ENCODE results near the gene DNMT3L. TPM values are rescaled to one million over a fixed set of nuclear protein-coding genes. Genes with fewer than 3 reads are reported as not detected.
"Not testable (repeated sequence)": the region's sequence is repeated elsewhere in the genome, so short reads cannot be mapped to it uniquely, and the experiment has no call there.

The DNMT3L gene
- total RNA-seq, 1 donor from 2014 or later: not detected

DNA sequence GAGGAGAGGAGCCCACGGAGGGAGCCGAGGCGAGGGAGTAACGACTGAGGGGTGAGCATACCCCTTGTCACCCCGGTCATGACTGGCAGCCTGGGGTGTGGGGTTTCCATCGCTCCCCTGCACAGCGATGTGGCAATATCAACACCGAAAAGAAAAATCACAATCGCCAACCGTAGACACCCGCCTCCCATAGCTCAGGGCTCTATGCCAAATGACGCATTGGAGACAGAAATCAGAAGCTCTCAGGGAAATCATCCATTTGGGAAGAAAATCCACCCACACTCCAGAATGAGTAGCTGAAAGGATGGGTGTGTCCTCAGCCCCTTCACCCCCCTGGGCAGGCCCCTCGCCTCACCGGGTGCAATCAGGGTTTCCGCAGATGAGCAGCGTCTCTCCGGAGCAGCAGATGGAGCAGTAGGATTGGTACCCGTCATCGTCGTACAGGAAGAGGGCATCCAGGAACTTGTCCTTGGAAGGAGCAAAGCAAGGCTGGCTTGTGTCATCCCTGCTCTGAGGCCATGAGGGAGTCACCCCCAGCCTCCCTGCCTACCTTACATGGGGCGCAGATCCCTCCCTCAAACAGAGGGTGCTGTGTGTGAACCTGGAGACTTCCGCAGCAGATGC is 2.5 kb downstream of the DNMT3L start:
- no peak for DNase-seq (ENCODE audit: extremely low spot score, unreplicated experiment)
- Mint-ChIP-seq H3K4me1 (ENCODE audit: unreplicated experiment) (peaks cover 8% of the 10 kb centered on the region), H3K9me3 (ENCODE audit: unreplicated experiment) (no peaks in the 10 kb centered on the region), H3K36me3 (ENCODE audit: unreplicated experiment) (no peaks in the 10 kb centered on the region), H3K27ac (ENCODE audit: unreplicated experiment) (no peak overlapping the region), H3K4me3 (ENCODE audit: unreplicated experiment) (no peak overlapping the region), H3K27me3 (ENCODE audit: unreplicated experiment) (peaks cover 6% of the 10 kb centered on the region)
- TF ChIP-seq, protein P1, sequence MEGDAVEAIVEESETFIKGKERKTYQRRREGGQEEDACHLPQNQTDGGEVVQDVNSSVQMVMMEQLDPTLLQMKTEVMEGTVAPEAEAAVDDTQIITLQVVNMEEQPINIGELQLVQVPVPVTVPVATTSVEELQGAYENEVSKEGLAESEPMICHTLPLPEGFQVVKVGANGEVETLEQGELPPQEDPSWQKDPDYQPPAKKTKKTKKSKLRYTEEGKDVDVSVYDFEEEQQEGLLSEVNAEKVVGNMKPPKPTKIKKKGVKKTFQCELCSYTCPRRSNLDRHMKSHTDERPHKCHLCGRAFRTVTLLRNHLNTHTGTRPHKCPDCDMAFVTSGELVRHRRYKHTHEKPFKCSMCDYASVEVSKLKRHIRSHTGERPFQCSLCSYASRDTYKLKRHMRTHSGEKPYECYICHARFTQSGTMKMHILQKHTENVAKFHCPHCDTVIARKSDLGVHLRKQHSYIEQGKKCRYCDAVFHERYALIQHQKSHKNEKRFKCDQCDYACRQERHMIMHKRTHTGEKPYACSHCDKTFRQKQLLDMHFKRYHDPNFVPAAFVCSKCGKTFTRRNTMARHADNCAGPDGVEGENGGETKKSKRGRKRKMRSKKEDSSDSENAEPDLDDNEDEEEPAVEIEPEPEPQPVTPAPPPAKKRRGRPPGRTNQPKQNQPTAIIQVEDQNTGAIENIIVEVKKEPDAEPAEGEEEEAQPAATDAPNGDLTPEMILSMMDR (IDR thresholded peaks at IDR 0.05): no peak

GRCh38 chr21:44258056-44258725 is 3.5 kb downstream of the DNMT3L start:
- Mint-ChIP-seq H3K9me3 (ENCODE audit: unreplicated experiment) (no peaks in the 10 kb centered on the region), H3K4me1 (ENCODE audit: unreplicated experiment) (peaks cover 2% of the 10 kb centered on the region), H3K27ac (ENCODE audit: unreplicated experiment) (no peak overlapping the region), H3K36me3 (ENCODE audit: unreplicated experiment) (no peaks in the 10 kb centered on the region), H3K27me3 (ENCODE audit: unreplicated experiment) (peaks cover 6% of the 10 kb centered on the region), H3K4me3 (ENCODE audit: unreplicated experiment) (no peak overlapping the region)
- TF ChIP-seq, protein P1 (IDR thresholded peaks at IDR 0.05): no peak
- no peak for DNase-seq (ENCODE audit: extremely low spot score, unreplicated experiment)

- Mint-ChIP-seq H3K36me3 (ENCODE audit: unreplicated experiment) (no peaks in the 10 kb centered on the region), H3K4me3 (ENCODE audit: unreplicated experiment) (no peak overlapping the region)
Measured at GRCh38 chr21:44255511-44255981, 6.2 kb downstream of the DNMT3L start.

DNA sequence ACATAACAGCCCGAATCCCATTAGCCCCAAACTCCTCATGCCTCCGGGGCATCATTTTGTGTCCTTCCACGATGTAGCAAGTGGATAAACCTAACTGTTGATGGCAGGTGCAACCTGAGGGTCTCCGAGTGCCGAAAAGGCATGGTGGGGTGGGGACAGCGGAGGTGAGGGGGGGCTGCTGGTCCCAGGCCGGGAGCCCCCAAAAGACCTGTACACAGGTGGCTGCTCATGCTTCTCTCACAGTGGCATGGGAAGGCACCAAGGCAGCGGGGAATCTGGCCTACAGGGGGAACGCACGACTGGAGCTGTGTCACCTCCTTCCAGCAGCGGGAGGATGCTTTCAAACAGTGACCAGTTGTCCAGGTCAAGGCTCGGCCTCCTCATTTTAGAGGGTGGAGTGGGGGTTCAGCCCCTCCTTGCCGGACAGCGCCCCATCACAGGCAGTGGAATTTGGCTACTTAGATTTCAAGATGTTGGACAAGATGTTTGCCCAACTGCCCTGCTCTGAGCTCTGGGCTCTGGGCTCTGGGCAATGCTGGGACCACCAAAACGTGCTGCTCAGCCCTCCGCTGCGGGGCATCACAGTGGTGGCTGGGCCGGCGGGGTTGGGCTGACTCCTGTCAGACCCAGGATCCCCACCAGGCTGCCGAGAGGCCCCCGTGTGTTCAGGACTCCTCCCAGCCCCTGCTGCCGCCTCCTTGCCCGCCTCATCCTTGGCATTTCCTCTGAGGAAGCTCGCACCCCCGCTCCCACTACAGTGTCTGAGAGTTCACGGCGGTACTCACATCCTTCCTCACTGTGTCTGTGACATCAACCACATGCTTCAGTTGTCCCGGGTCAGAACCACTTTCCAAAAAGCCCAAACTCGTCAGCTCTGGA is 7.6 kb downstream of the DNMT3L start:
- Mint-ChIP-seq H3K36me3 (ENCODE audit: unreplicated experiment) (no peaks in the 10 kb centered on the region), H3K27ac (ENCODE audit: unreplicated experiment) (no peak overlapping the region), H3K4me3 (ENCODE audit: unreplicated experiment) (no peak overlapping the region), H3K27me3 (ENCODE audit: unreplicated experiment) (peaks cover under 1% of the 10 kb centered on the region), H3K9me3 (ENCODE audit: unreplicated experiment) (no peaks in the 10 kb centered on the region), H3K4me1 (ENCODE audit: unreplicated experiment) (peaks cover 2% of the 10 kb centered on the region)
- TF ChIP-seq, protein P1 (IDR thresholded peaks at IDR 0.05): no peak
- DNase-seq (ENCODE audit: extremely low spot score, unreplicated experiment): no peak

More at GRCh38 chr21:44255511-44255981, 6.2 kb downstream of the DNMT3L start:
- Mint-ChIP-seq H3K9me3 (ENCODE audit: unreplicated experiment) (no peaks in the 10 kb centered on the region), H3K27me3 (ENCODE audit: unreplicated experiment) (peaks cover 4% of the 10 kb centered on the region), H3K27ac (ENCODE audit: unreplicated experiment) (no peak overlapping the region), H3K4me1 (ENCODE audit: unreplicated experiment) (peaks cover 2% of the 10 kb centered on the region)
- DNase-seq (ENCODE audit: extremely low spot score, unreplicated experiment): no peak
- TF ChIP-seq, protein P1 (IDR thresholded peaks at IDR 0.05): no peak

- not testable (repeated sequence) for H3K4me3 Mint-ChIP-seq (ENCODE audit: unreplicated experiment)
Measured at GRCh38 chr21:44249204-44250037, 12.3 kb downstream of the DNMT3L start.

GRCh38 chr21:44247904-44248303 is 13.8 kb downstream of the DNMT3L start:
- H3K27me3 Mint-ChIP-seq (ENCODE audit: unreplicated experiment); H3K36me3 Mint-ChIP-seq (ENCODE audit: unreplicated experiment); H3K4me3 Mint-ChIP-seq (ENCODE audit: unreplicated experiment); H3K27ac Mint-ChIP-seq (ENCODE audit: unreplicated experiment); H3K9me3 Mint-ChIP-seq (ENCODE audit: unreplicated experiment); DNase-seq (ENCODE audit: extremely low spot score, unreplicated experiment); H3K4me1 Mint-ChIP-seq (ENCODE audit: unreplicated experiment): not testable (repeated sequence)

More at GRCh38 chr21:44249204-44250037, 12.3 kb downstream of the DNMT3L start:
- H3K9me3 Mint-ChIP-seq (ENCODE audit: unreplicated experiment); H3K4me1 Mint-ChIP-seq (ENCODE audit: unreplicated experiment); H3K36me3 Mint-ChIP-seq (ENCODE audit: unreplicated experiment); H3K27me3 Mint-ChIP-seq (ENCODE audit: unreplicated experiment); DNase-seq (ENCODE audit: extremely low spot score, unreplicated experiment); H3K27ac Mint-ChIP-seq (ENCODE audit: unreplicated experiment): not testable (repeated sequence)

GRCh38 chr21:44243980-44244379 is 17.7 kb downstream of the DNMT3L start:
- H3K4me3 Mint-ChIP-seq (ENCODE audit: unreplicated experiment); H3K4me1 Mint-ChIP-seq (ENCODE audit: unreplicated experiment); H3K27me3 Mint-ChIP-seq (ENCODE audit: unreplicated experiment); H3K36me3 Mint-ChIP-seq (ENCODE audit: unreplicated experiment); H3K27ac Mint-ChIP-seq (ENCODE audit: unreplicated experiment); DNase-seq (ENCODE audit: extremely low spot score, unreplicated experiment); H3K9me3 Mint-ChIP-seq (ENCODE audit: unreplicated experiment): not testable (repeated sequence)

All from osteocyte (in vitro differentiated cells).